Hepatocyte (in vitro differentiated cells): ENCODE data around the gene ARHGAP9.

Experiments used
- CTCF ChIP-seq: fragments of 200-600 bp; sonication (generic); IDR thresholded peaks from 2 replicates; pipeline ENCODE4 v1.5.1; 2016; ENCODE audit warnings: antibody characterized with exemption, mild to moderate bottlenecking; ENCODE audit not compliant: poor library complexity
- EZH2 ChIP-seq: fragments of 200-600 bp; sonication (generic); IDR thresholded peaks from 2 replicates; pipeline ENCODE4 v1.6.1; 2016; ENCODE audit warnings: antibody characterized with exemption, mild to moderate bottlenecking, borderline replicate concordance
- EZH2phosphoT487 ChIP-seq: fragments of 200-600 bp; sonication (generic); IDR thresholded peaks from one replicate; pipeline ENCODE4 v1.6.1; 2018; ENCODE audit warnings: antibody characterized with exemption, mild to moderate bottlenecking, low read depth, moderate library complexity; ENCODE audit not compliant: unreplicated experiment, severe bottlenecking

- TF ChIP-seq CTCF (no peak), EZH2 (no peak), EZH2phosphoT487 (no peak)
Observed at GRCh38 chr12:57476993-57477709, 2.5 kb downstream of the ARHGAP9 start.
